K562 (cell line): Measurements from ENCODE around the gene TXNIP. TPM values are rescaled to one million over a fixed set of nuclear protein-coding genes. Genes with fewer than 3 reads are reported as not detected.
A peak's percentile ranks its signal among the peaks of the same experiment; 100 is the strongest.

Experiments
- ARID1B ChIP-seq: fragments of 450-650 bp; IDR thresholded peaks from 2 replicates; pipeline ENCODE4 v1.6.1; 2016; ENCODE audit warnings: antibody characterized with exemption, mild to moderate bottlenecking, inconsistent platforms
- DIDO1 ChIP-seq: fragments of 450-650 bp; IDR thresholded peaks from 2 replicates; pipeline ENCODE4 v1.6.1; 2016; ENCODE audit warnings: low read depth, missing biosample characterization, missing genetic modification characterization
- ELF4 ChIP-seq: fragments of 450-650 bp; formaldehyde crosslinking; IDR thresholded peaks from 2 replicates; pipeline ENCODE4 v1.4.0; 2022; ENCODE audit warnings: missing genetic modification characterization
- ETV1 ChIP-seq: fragments of 450-650 bp; conservative IDR thresholded peaks from 2 replicates; pipeline ENCODE4 v1.6.1; 2016; ENCODE audit warnings: missing genetic modification characterization, control low read depth, low read depth, missing compliant biosample characterization
- ETV5 ChIP-seq: sonication (generic); formaldehyde crosslinking; IDR thresholded peaks from 2 replicates; pipeline ENCODE4 v1.4.0; 2020; ENCODE audit warnings: low read depth, mild to moderate bottlenecking, missing genetic modification reagents
- FOXA3 ChIP-seq, 2 experiments: fragments of 450-650 bp in 1 of 2; sonication (generic) in 1 of 2; formaldehyde crosslinking; IDR thresholded peaks in 1 of 2; conservative IDR thresholded peaks in 1 of 2; 2 replicates each; pipeline versions ENCODE4 v1.4.0 to v1.8.0; 2020 to 2022; ENCODE audit warnings: mild to moderate bottlenecking in 2 of 2, missing genetic modification reagents in 1 of 2
- GABPB1 ChIP-seq: sonication (generic); formaldehyde crosslinking; IDR thresholded peaks from 2 replicates; pipeline ENCODE4 v1.8.0; 2022; ENCODE audit warnings: mild to moderate bottlenecking, missing genetic modification reagents
- GABPB2 ChIP-seq: fragments of 250-450 bp; sonication (Bioruptor Pico); conservative IDR thresholded peaks from 2 replicates; pipeline ENCODE4 v1.5.1; 2021; ENCODE audit warnings: mild to moderate bottlenecking
- GATAD2A ChIP-seq: fragments of 450-650 bp; IDR thresholded peaks from 2 replicates; pipeline ENCODE4 v1.6.1; 2017
- KHSRP ChIP-seq: fragments of 450-650 bp; IDR thresholded peaks from 2 replicates; pipeline ENCODE4 v1.6.1; 2017
- MEF2A ChIP-seq: IDR thresholded peaks from 2 replicates; pipeline ENCODE4 v1.6.1; 2011; ENCODE audit warnings: low read depth, mild to moderate bottlenecking, low read length, moderate library complexity; ENCODE audit not compliant: control insufficient read depth
- NCOA1 ChIP-seq: fragments of 450-650 bp; IDR thresholded peaks from 2 replicates; pipeline ENCODE4 v1.6.1; 2016; ENCODE audit warnings: low read depth
- SAFB2 ChIP-seq: fragments of 200-400 bp; formaldehyde crosslinking; IDR thresholded peaks from 2 replicates; pipeline ENCODE4 v1.6.1; 2018; ENCODE audit warnings: borderline replicate concordance, low read length, low read depth, moderate library complexity; ENCODE audit not compliant: severe bottlenecking
- SETDB1 ChIP-seq: IDR thresholded peaks from one replicate; pipeline ENCODE4 v1.6.1; 2012; ENCODE audit warnings: low read length, control low read depth, inconsistent platforms
- TARDBP ChIP-seq: fragments of 450-650 bp; IDR thresholded peaks from 2 replicates; pipeline ENCODE4 v1.6.1; 2016
- XRCC3 ChIP-seq: fragments of 450-650 bp; IDR thresholded peaks from 2 replicates; pipeline ENCODE4 v1.6.1; 2017; ENCODE audit warnings: mild to moderate bottlenecking, moderate library complexity
- ZNF224 ChIP-seq: sonication (generic); formaldehyde crosslinking; IDR thresholded peaks from 2 replicates; pipeline ENCODE4 v1.8.0; 2022; ENCODE audit warnings: mild to moderate bottlenecking, missing genetic modification reagents
- ZNF408 ChIP-seq: fragments of 250-450 bp; sonication (Bioruptor Pico); IDR thresholded peaks from 2 replicates; pipeline ENCODE4 v1.4.0; 2020; ENCODE audit warnings: low read depth, mild to moderate bottlenecking, moderate library complexity
- ZSCAN32 ChIP-seq: fragments of 450-650 bp; formaldehyde crosslinking; IDR thresholded peaks from 2 replicates; pipeline ENCODE4 v1.4.0; 2020; ENCODE audit warnings: mild to moderate bottlenecking, moderate library complexity
- polyA plus RNA-seq, 8 experiments: library from polyadenylated mRNA; depleted of rRNA in 4 of 8; stranded (reverse) in 5 of 8; unstranded in 3 of 8; fragments of >200 nt; fragmentation: Nextera tagmentation in 2 of 8; fragmentation: Illumina TruSeq in 1 of 8; extraction: Ambion mirVana in 2 of 8; extraction: Trizol in 1 of 8; gene quantifications; 2 replicates each; pipeline versions ENCODE4 v1.2.1 to v1.2.3, GENCODE V29; 2011 to 2014; ENCODE audit warnings: inconsistent platforms in 1 of 8, missing spikeins in 1 of 8
- total RNA-seq, 7 experiments: library from RNA; depleted of rRNA in 6 of 7; stranded (reverse); fragments of >200 nt in 6 of 7; fragmentation: Illumina TruSeq in 2 of 7; extraction: Trizol in 2 of 7; gene quantifications; 2 replicates each; pipeline versions ENCODE4 v1.2.1 to v1.2.3, GENCODE V29; 2011 to 2021; ENCODE audit warnings: low replicate concordance in 1 of 7
- TF ChIP-seq, protein P1 (sequence below): fragments of 250-450 bp; sonication (Bioruptor Pico); IDR thresholded peaks from 2 replicates; pipeline ENCODE4 v1.4.0; 2020
- TF ChIP-seq, protein P2 (sequence below): fragments of 250-450 bp; sonication (Bioruptor Pico); IDR thresholded peaks from 2 replicates; pipeline ENCODE4 v1.4.0; 2020; ENCODE audit warnings: mild to moderate bottlenecking, moderate library complexity, borderline replicate concordance
- TF ChIP-seq, protein P3 (sequence below), 3 experiments: fragments of 200-800 bp in 1 of 3; fragments of 250-450 bp in 1 of 3; fragments of 450-650 bp in 1 of 3; sonication (Bioruptor Pico) in 1 of 3; sonication (Bioruptor generic) in 1 of 3; formaldehyde crosslinking in 1 of 3; IDR thresholded peaks; 2 replicates each; pipeline versions ENCODE4 v1.6.1 to v1.8.0; 2016 to 2022; ENCODE audit warnings: mild to moderate bottlenecking in 2 of 3, missing genetic modification characterization in 2 of 3, missing compliant biosample characterization in 1 of 3, moderate library complexity in 1 of 3

The TXNIP gene
- total and polyA plus RNA-seq, 9 of the 15 experiments (the other 6 are each of a cell fraction or from before 2014, with no cell fraction given) = 120 to 499 (median 257) TPM

DNA sequence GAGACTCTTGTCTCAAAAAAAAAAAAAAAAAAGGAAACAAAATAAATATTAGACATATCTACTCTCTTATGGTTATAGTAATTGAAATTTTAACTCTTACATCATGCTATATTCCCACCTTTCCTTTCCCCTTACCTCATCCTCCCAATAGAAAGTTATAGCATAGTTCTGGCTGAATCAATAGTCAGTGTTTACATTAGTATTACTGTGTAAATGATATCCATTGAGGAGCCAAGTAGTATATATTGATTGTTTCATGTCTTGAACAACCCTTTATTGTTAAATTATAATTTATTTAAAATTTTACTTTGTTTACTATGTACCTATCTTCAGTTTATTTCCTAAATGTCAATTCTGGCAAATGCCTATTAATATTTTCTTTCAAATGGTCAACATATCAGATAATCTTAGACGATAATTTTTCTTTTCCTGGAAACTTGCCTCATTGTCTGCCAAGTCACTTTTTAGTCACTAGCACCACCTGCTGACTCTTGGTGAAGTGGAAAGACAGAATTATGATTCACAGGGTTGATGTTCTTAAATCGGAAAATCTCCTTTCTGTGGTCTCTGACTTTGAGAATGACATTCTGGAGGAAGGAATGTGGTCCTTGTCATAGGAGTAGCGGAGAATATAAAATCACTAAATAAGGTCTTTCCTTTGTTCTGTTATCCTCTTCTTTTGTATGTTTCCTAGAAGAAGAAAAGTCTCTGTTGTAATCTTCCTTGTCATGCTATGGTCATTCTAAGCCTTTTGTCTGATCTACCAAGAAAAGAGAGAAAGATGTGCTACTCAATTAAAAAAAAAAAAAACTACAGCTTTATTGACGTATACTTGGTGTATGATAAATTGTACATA is 16.6 kb upstream of the TXNIP start (continued):
- TF ChIP-seq DIDO1 (tag) = no peak
- TF ChIP-seq MEF2A = peak; percentile 85
- no peak for TF ChIP-seq ETV1 (tag)
- peak; percentile 46; the same call in 1 of the 2 replicates for TF ChIP-seq ARID1B
- TF ChIP-seq TARDBP = no peak
- TF ChIP-seq, protein P1, sequence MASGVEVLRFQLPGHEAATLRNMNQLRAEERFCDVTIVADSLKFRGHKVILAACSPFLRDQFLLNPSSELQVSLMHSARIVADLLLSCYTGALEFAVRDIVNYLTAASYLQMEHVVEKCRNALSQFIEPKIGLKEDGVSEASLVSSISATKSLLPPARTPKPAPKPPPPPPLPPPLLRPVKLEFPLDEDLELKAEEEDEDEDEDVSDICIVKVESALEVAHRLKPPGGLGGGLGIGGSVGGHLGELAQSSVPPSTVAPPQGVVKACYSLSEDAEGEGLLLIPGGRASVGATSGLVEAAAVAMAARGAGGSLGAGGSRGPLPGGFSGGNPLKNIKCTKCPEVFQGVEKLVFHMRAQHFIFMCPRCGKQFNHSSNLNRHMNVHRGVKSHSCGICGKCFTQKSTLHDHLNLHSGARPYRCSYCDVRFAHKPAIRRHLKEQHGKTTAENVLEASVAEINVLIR (CRISPR knock-in tag) = no peak
- TF ChIP-seq ELF4 (CRISPR knock-in tag) = no peak
- TF ChIP-seq FOXA3 (CRISPR knock-in tag; conservative IDR thresholded peaks at IDR 0.05 in 1 of 2, IDR thresholded peaks at IDR 0.05 in 1 of 2) = no peak
- TF ChIP-seq, protein P2, sequence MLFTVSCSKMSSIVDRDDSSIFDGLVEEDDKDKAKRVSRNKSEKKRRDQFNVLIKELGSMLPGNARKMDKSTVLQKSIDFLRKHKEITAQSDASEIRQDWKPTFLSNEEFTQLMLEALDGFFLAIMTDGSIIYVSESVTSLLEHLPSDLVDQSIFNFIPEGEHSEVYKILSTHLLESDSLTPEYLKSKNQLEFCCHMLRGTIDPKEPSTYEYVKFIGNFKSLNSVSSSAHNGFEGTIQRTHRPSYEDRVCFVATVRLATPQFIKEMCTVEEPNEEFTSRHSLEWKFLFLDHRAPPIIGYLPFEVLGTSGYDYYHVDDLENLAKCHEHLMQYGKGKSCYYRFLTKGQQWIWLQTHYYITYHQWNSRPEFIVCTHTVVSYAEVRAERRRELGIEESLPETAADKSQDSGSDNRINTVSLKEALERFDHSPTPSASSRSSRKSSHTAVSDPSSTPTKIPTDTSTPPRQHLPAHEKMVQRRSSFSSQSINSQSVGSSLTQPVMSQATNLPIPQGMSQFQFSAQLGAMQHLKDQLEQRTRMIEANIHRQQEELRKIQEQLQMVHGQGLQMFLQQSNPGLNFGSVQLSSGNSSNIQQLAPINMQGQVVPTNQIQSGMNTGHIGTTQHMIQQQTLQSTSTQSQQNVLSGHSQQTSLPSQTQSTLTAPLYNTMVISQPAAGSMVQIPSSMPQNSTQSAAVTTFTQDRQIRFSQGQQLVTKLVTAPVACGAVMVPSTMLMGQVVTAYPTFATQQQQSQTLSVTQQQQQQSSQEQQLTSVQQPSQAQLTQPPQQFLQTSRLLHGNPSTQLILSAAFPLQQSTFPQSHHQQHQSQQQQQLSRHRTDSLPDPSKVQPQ (CRISPR knock-in tag) = no peak
- no peak for TF ChIP-seq ETV5 (CRISPR knock-in tag)
- no peak for TF ChIP-seq GABPB1 (CRISPR knock-in tag)
- no peak for TF ChIP-seq SAFB2
- TF ChIP-seq KHSRP = no peak
- TF ChIP-seq GABPB2 = no peak
- TF ChIP-seq NCOA1 = no peak
- no peak for TF ChIP-seq GATAD2A
- TF ChIP-seq ZNF224 (CRISPR knock-in tag) = no peak
- TF ChIP-seq ZNF408 (CRISPR knock-in tag) = no peak
- TF ChIP-seq, protein P3, sequence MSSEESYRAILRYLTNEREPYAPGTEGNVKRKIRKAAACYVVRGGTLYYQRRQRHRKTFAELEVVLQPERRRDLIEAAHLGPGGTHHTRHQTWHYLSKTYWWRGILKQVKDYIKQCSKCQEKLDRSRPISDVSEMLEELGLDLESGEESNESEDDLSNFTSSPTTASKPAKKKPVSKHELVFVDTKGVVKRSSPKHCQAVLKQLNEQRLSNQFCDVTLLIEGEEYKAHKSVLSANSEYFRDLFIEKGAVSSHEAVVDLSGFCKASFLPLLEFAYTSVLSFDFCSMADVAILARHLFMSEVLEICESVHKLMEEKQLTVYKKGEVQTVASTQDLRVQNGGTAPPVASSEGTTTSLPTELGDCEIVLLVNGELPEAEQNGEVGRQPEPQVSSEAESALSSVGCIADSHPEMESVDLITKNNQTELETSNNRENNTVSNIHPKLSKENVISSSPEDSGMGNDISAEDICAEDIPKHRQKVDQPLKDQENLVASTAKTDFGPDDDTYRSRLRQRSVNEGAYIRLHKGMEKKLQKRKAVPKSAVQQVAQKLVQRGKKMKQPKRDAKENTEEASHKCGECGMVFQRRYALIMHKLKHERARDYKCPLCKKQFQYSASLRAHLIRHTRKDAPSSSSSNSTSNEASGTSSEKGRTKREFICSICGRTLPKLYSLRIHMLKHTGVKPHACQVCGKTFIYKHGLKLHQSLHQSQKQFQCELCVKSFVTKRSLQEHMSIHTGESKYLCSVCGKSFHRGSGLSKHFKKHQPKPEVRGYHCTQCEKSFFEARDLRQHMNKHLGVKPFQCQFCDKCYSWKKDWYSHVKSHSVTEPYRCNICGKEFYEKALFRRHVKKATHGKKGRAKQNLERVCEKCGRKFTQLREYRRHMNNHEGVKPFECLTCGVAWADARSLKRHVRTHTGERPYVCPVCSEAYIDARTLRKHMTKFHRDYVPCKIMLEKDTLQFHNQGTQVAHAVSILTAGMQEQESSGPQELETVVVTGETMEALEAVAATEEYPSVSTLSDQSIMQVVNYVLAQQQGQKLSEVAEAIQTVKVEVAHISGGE (CRISPR knock-in tag; IDR thresholded peaks at IDR 0.05) = no peak
- no peak for TF ChIP-seq SETDB1
- no peak for TF ChIP-seq XRCC3
- no peak for TF ChIP-seq ZSCAN32
